HEK293 (cell line): ENCODE data around the gene KIF26B.
"Not testable (repeated sequence)": the region's sequence is repeated elsewhere in the genome, so short reads cannot be mapped to it uniquely, and the experiment has no call there.

Experiments
- CTCF ChIA-PET: fragments of 350-600 bp; formaldehyde crosslinking; extraction: SDS; loops from one replicate; lab custom pipeline; 2021; ENCODE audit warnings: antibody characterized with exemption; lab: Yijun Ruan, JAX
- POLR2A ChIA-PET: fragments of 300-600 bp; formaldehyde crosslinking; extraction: SDS; loops from one replicate; lab custom pipeline; 2020; ENCODE audit warnings: antibody characterized with exemption, inconsistent platforms; lab: Yijun Ruan, JAX
- H3K27ac ChIP-seq: fragments of 200-500 bp; sonication (Bioruptor generic); 2 replicates; pipeline ENCODE4 v1.5.1; 2014; ENCODE audit warnings: low read depth, low read length, control low read depth, inconsistent platforms; ENCODE audit errors: extremely low read depth
- H3K36me3 ChIP-seq, 2 experiments: fragments of 200-500 bp in 1 of 2; sonication (Bioruptor generic) in 1 of 2; 1 replicate in 1 of 2; 2 replicates in 1 of 2; pipeline ENCODE4 v1.5.1; 2014 to 2017; ENCODE audit warnings: inconsistent platforms in 2 of 2, low read length in 2 of 2; ENCODE audit not compliant: control insufficient read depth in 2 of 2, insufficient read depth in 1 of 2
- H3K4me1 ChIP-seq: fragments of 200-500 bp; sonication (Bioruptor generic); 2 replicates; pipeline ENCODE4 v1.5.1; 2014; ENCODE audit warnings: mild to moderate bottlenecking, low read length, inconsistent platforms; ENCODE audit not compliant: control insufficient read depth, insufficient read depth
- H3K4me3 ChIP-seq: 2 replicates; pipeline ENCODE4 v1.5.1; 2011; ENCODE audit warnings: low read depth, mild to moderate bottlenecking, control low read depth, low read length, moderate library complexity
- H3K9me3 ChIP-seq: fragments of 200-500 bp; sonication (Bioruptor generic); 2 replicates; pipeline ENCODE4 v1.5.1; 2014; ENCODE audit warnings: low read depth, low read length, inconsistent platforms; ENCODE audit not compliant: control insufficient read depth, insufficient read depth
- IKZF3 ChIP-seq: fragments of 450-650 bp; IDR thresholded peaks from 2 replicates; pipeline ENCODE4 v1.5.0; 2018; ENCODE audit warnings: missing biosample characterization, mild to moderate bottlenecking, missing genetic modification characterization, moderate library complexity
- KLF1 ChIP-seq: fragments of 450-650 bp; formaldehyde crosslinking; IDR thresholded peaks from 2 replicates; pipeline ENCODE4 v1.5.1; 2016; ENCODE audit warnings: missing biosample characterization, missing genetic modification characterization
- MYNN ChIP-seq: fragments of 450-650 bp; formaldehyde crosslinking; IDR thresholded peaks from 2 replicates; pipeline ENCODE4 v1.5.1; 2016; ENCODE audit warnings: missing biosample characterization, missing genetic modification characterization, borderline replicate concordance
- PRDM1 ChIP-seq: fragments of 450-650 bp; formaldehyde crosslinking; IDR thresholded peaks from 2 replicates; pipeline ENCODE4; 2016; ENCODE audit warnings: missing biosample characterization, missing genetic modification characterization
- RBAK ChIP-seq: fragments of 450-650 bp; formaldehyde crosslinking; IDR thresholded peaks from 2 replicates; pipeline ENCODE4 v1.5.1; 2016; ENCODE audit warnings: missing biosample characterization, missing genetic modification characterization
- ZBTB21 ChIP-seq: fragments of 450-650 bp; formaldehyde crosslinking; IDR thresholded peaks from 2 replicates; pipeline ENCODE4 v1.5.1; 2017; ENCODE audit warnings: missing biosample characterization, missing genetic modification characterization
- ZBTB48 ChIP-seq: fragments of 450-650 bp; formaldehyde crosslinking; IDR thresholded peaks from 2 replicates; pipeline ENCODE4 v1.5.1; 2016; ENCODE audit warnings: missing biosample characterization, missing genetic modification characterization
- ZBTB6 ChIP-seq: fragments of 450-650 bp; formaldehyde crosslinking; IDR thresholded peaks from 2 replicates; pipeline ENCODE4 v1.5.1; 2017; ENCODE audit warnings: missing biosample characterization, missing genetic modification characterization
- ZFP69B ChIP-seq: fragments of 450-650 bp; formaldehyde crosslinking; IDR thresholded peaks from 2 replicates; pipeline ENCODE4 v1.5.1; 2016; ENCODE audit warnings: missing biosample characterization, missing genetic modification characterization
- ZNF10 ChIP-seq: fragments of 450-650 bp; formaldehyde crosslinking; IDR thresholded peaks from 2 replicates; pipeline ENCODE4 v1.5.1; 2017; ENCODE audit warnings: missing biosample characterization, missing genetic modification characterization
- ZNF121 ChIP-seq: fragments of 450-650 bp; formaldehyde crosslinking; IDR thresholded peaks from 2 replicates; pipeline ENCODE4 v1.5.1; 2016; ENCODE audit warnings: missing biosample characterization, missing genetic modification characterization
- ZNF2 ChIP-seq: fragments of 450-650 bp; formaldehyde crosslinking; IDR thresholded peaks from 2 replicates; pipeline ENCODE4 v1.5.1; 2016; ENCODE audit warnings: missing biosample characterization, missing genetic modification characterization
- ZNF214 ChIP-seq: fragments of 450-650 bp; formaldehyde crosslinking; IDR thresholded peaks from 2 replicates; pipeline ENCODE4 v1.5.1; 2017; ENCODE audit warnings: missing biosample characterization, mild to moderate bottlenecking, missing genetic modification characterization, borderline replicate concordance
- ZNF335 ChIP-seq: fragments of 450-650 bp; formaldehyde crosslinking; conservative IDR thresholded peaks from 2 replicates; pipeline ENCODE4 v1.5.1; 2016; ENCODE audit warnings: missing biosample characterization, missing genetic modification characterization
- ZNF37A ChIP-seq: fragments of 450-650 bp; IDR thresholded peaks from 2 replicates; pipeline ENCODE4 v1.5.1; 2018; ENCODE audit warnings: missing biosample characterization, missing genetic modification characterization
- ZNF513 ChIP-seq: fragments of 450-650 bp; IDR thresholded peaks from 2 replicates; pipeline ENCODE4 v1.5.1; 2018; ENCODE audit warnings: missing biosample characterization, missing genetic modification characterization
- ZNF514 ChIP-seq: fragments of 450-650 bp; formaldehyde crosslinking; IDR thresholded peaks from 2 replicates; pipeline ENCODE4 v1.5.1; 2016; ENCODE audit warnings: missing biosample characterization, missing genetic modification characterization
- ZNF621 ChIP-seq: fragments of 450-650 bp; formaldehyde crosslinking; IDR thresholded peaks from 2 replicates; pipeline ENCODE4 v1.5.1; 2017; ENCODE audit warnings: missing biosample characterization, missing genetic modification characterization
- ZNF658 ChIP-seq: fragments of 450-650 bp; formaldehyde crosslinking; IDR thresholded peaks from 2 replicates; pipeline ENCODE4; 2016; ENCODE audit warnings: missing biosample characterization, missing genetic modification characterization

The KIF26B gene

GRCh38 chr1:245353411-245353810, 198.6 kb downstream of the KIF26B start:
- no peaks in the 10 kb centered on the region for H3K9me3 ChIP-seq
- ChIA-PET POLR2A (no interaction called here), CTCF (no interaction called here)
- H3K27ac ChIP-seq: no peak overlapping the region
- TF ChIP-seq IKZF3 (tag by site-specific recombination) (no peak), ZNF121 (no peak)
- no peaks in the 10 kb centered on the region for H3K36me3 ChIP-seq
- H3K4me1 ChIP-seq: no peaks in the 10 kb centered on the region
- H3K4me3 ChIP-seq: no peak overlapping the region

GRCh38 chr1:245353915-245354775, 199.4 kb downstream of the KIF26B start:
- no peaks in the 10 kb centered on the region for H3K36me3 ChIP-seq
- ChIA-PET CTCF (no interaction called here), POLR2A (no interaction called here)
- H3K4me3 ChIP-seq: no peak overlapping the region
- no peaks in the 10 kb centered on the region for H3K4me1 ChIP-seq
- no peaks in the 10 kb centered on the region for H3K9me3 ChIP-seq
- no peak overlapping the region for H3K27ac ChIP-seq
- no peak for TF ChIP-seq KLF1 (tag by site-specific recombination)
- no peak for TF ChIP-seq ZNF2 (tag by site-specific recombination)
- no peak for TF ChIP-seq ZNF335 (tag by site-specific recombination)
- TF ChIP-seq MYNN (tag by site-specific recombination): no peak
- no peak for TF ChIP-seq ZNF10 (tag by site-specific recombination)
- TF ChIP-seq ZNF621 (tag by site-specific recombination): no peak
- no peak for TF ChIP-seq RBAK (tag by site-specific recombination)
- no peak for TF ChIP-seq ZBTB6 (tag by site-specific recombination)
- TF ChIP-seq ZNF513 (tag by site-specific recombination): no peak
- no peak for TF ChIP-seq PRDM1
- TF ChIP-seq ZNF37A (tag by site-specific recombination): no peak
- TF ChIP-seq ZFP69B (tag by site-specific recombination): no peak
- no peak for TF ChIP-seq ZNF514 (tag by site-specific recombination)
- no peak for TF ChIP-seq ZBTB21
- TF ChIP-seq ZBTB48 (tag by site-specific recombination): no peak
- no peak for TF ChIP-seq ZNF658 (tag by site-specific recombination)
- TF ChIP-seq ZNF214 (tag by site-specific recombination): no peak

GRCh38 chr1:245355851-245356630, 201.3 kb downstream of the KIF26B start:
- H3K27ac ChIP-seq, H3K9me3 ChIP-seq, POLR2A ChIA-PET, H3K4me1 ChIP-seq, H3K36me3 ChIP-seq, H3K4me3 ChIP-seq: not testable (repeated sequence)
- CTCF ChIA-PET: interaction anchor here (1.0 kb wide), 1 partner anchor 25 kb away, joined by 4 read pairs; no protein-coding TSS in a partner anchor
